AG09319 (cell line): ENCODE data around the gene PRKACB.

ENCODE experiments used
- DNase-seq: peaks from one replicate; pipeline ENCODE4 v3.0.0-alpha.2; 2010; ENCODE audit warnings: low read depth; ENCODE audit errors: extremely low read depth
- TF ChIP-seq, protein P1 (sequence below): IDR thresholded peaks from 2 replicates; pipeline ENCODE4 v1.5.1; 2011; ENCODE audit warnings: low read depth, mild to moderate bottlenecking, inconsistent platforms, low read length, moderate library complexity

Gene PRKACB

DNA sequence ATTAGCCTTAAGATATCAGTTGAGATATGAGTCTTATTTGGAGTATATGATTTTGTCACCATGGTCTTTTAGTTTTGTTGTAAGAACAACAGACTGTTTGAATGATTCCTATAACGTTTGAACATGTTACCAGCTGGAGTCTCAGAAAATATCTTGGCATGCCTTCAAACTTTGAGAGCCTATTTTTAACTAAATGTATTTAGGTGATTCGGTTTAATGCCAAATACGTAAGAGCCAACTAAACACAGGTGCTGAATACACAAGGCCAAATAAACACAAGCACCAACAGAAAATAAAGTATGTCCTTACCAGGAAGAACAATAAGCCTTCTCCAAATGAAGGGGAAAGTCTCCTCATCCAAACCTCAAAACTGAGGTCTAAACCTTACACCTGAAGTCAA is 48.6 kb downstream of the PRKACB start:
- no peak for DNase-seq
- TF ChIP-seq, protein P1, sequence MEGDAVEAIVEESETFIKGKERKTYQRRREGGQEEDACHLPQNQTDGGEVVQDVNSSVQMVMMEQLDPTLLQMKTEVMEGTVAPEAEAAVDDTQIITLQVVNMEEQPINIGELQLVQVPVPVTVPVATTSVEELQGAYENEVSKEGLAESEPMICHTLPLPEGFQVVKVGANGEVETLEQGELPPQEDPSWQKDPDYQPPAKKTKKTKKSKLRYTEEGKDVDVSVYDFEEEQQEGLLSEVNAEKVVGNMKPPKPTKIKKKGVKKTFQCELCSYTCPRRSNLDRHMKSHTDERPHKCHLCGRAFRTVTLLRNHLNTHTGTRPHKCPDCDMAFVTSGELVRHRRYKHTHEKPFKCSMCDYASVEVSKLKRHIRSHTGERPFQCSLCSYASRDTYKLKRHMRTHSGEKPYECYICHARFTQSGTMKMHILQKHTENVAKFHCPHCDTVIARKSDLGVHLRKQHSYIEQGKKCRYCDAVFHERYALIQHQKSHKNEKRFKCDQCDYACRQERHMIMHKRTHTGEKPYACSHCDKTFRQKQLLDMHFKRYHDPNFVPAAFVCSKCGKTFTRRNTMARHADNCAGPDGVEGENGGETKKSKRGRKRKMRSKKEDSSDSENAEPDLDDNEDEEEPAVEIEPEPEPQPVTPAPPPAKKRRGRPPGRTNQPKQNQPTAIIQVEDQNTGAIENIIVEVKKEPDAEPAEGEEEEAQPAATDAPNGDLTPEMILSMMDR = no peak

DNA sequence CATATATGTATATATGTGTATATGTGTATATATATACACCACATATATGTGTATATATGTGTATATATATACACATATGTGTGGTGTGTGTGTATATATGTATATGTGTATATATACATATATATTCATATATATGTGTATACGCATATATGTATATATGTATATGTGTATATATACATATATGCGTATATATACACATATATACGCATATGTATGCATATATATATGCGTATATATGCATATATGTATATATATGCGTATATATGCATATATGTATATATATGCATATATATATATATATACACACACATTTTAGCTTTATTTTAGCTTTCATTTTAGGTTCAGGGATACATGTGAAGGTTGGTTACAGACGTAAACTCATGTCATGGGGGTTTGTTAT is 54.8 kb downstream of the PRKACB start:
- no peak for DNase-seq
- TF ChIP-seq, protein P1 = no peak

DNA sequence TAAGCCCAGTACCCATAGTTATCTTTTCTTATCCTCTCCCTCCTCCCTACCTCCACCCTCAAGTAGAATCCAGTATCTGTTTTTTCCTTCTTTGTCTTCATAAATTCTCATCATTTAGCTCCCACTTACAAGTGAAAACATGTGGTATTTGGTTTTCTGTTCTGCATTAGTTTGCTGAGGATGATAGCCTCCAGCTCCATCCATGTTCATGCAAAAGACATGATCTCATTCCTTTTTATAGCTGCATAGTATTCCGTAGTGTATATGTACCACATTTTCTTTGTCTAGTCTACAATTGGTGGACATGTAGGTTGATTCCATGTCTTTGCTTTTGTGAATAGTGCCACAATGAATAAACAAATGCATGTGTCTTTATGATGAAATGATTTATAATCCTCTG is 55.2 kb downstream of the PRKACB start:
- no peak for DNase-seq
- TF ChIP-seq, protein P1 = no peak

DNA sequence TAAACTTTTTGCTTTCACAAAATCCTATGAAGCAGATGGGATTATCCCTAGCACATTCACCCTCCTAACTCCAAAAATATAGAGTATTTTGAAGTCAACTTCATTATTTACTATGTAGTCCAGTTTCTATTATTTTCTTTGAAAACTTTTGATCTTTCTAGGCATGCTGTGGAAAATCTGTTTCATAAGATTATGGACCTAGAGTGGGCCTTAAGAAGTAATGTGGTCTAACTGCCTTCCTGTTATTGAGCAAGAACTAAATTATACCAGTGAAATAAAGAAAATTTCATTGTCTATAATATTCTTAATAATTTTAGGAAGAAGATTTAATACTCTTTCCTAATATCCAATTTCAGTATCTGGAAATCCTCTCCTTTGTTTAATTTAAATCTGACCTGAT is 58.1 kb downstream of the PRKACB start:
- TF ChIP-seq, protein P1 = no peak
- no peak for DNase-seq

DNA sequence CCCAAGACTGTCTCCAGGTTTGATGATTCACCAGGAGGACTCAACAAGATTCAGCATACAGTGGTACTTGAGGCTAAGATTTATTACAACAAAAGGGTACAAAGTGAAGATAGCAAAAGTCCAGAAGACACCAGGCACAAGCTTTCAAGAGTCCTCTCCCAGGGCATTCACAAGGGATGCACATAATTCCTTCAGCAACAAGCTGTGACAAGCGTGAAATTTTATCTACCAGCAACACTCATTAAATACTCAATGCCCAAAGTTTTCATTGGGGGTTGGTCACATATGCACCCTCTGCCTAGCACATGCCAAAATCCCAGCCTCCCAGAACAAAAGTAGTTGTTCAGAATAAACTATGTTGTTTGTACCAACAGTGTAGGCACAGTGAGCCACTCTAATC is 62.3 kb downstream of the PRKACB start:
- TF ChIP-seq, protein P1 = no peak
- no peak for DNase-seq

DNA sequence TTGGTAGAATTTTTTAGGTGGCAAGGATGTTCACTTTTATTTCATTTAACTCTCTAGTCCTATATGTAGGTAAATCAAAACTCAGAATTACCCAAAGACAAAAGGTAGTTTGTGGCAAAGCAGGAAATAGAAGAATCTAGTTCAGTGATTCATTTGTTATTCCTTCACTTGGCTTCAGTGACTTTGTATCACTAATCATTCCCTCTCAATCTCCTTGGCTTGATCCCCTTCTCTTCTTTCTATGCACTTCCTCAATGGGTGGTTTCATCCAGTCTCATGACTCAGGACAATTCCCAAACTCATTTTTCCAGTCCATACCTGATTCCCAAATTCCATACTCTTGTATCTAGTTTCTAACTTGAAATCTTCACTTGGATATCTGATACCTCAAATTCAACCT is 64.9 kb downstream of the PRKACB start:
- TF ChIP-seq, protein P1 = no peak
- no peak for DNase-seq

DNA sequence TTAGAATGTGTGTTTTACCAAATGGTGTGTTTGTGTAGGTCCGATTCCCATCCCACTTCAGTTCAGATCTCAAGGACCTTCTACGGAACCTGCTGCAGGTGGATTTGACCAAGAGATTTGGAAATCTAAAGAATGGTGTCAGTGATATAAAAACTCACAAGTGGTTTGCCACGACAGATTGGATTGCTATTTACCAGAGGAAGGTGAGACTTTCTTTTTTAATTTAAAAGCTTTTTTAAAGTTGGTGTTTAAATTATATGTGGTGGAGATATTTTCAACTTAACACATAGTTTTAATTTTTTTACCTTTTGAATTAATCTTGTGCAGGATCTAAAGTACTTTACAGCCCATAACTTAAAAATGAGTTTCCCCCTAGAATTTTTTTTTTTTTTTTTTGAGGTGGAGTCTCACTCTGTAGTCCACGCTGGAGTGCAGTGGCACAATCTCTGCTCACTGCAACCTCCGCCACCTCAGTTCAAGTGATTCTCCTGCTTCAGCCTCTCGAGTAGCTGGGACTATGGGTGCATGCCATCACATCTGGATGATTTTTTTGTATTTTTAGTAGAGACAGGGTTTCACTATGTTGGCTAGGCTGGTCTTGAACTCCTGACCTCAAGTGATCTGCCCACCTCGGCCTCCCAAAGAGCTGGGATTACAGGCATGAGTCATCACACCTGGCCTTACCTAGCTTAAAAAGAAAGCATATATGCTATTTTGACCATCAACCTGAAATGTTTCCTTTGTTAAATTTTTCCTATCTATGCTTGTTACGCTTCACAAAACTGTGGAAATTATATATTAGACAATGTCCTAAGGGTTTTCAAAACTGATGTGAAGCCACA is 70.3 kb downstream of the PRKACB start:
- DNase-seq = no peak
- TF ChIP-seq, protein P1 = no peak
